Measurements from ENCODE around the gene PRKCH.

The PRKCH gene

GRCh38 chr14:61428261-61428660 is 106.9 kb downstream of the PRKCH start:
- Histone ChIP-seq H3K4me3 (ENCODE audit: low read length) (no peak overlapping the region), H3K36me3 (ENCODE audit: insufficient read depth, low read length) (no peaks in the 10 kb centered on the region), H3K9ac (ENCODE audit: low read depth, low read length) (no peak overlapping the region), H3K27me3 (ENCODE audit: insufficient read depth, low read length) (no peaks in the 10 kb centered on the region), H3K9me3 (ENCODE audit: insufficient read depth, low read depth, low read length) (no peaks in the 10 kb centered on the region), H3K4me1 (ENCODE audit: insufficient read depth, low read length) (peaks cover 13% of the 10 kb centered on the region), H3K27ac (ENCODE audit: low read depth, low read length) (no peak overlapping the region)
- 72% methylated on average over 2 of the region's 2 CpGs for WGBS

GRCh38 chr14:61429316-61429715 is 107.9 kb downstream of the PRKCH start:
- no peak overlapping the region for H3K9ac ChIP-seq (ENCODE audit: low read depth, low read length)
- H3K27ac ChIP-seq (ENCODE audit: low read depth, low read length), result no peak overlapping the region
- no peak overlapping the region for H3K4me3 ChIP-seq (ENCODE audit: low read length)
- 80% methylated on average over 1 of the region's 2 CpGs for WGBS
- H3K9me3 ChIP-seq (ENCODE audit: insufficient read depth, low read depth, low read length), result no peaks in the 10 kb centered on the region
- peaks cover 13% of the 10 kb centered on the region for H3K4me1 ChIP-seq (ENCODE audit: insufficient read depth, low read length)
- H3K36me3 ChIP-seq (ENCODE audit: insufficient read depth, low read length), result no peaks in the 10 kb centered on the region
- H3K27me3 ChIP-seq (ENCODE audit: insufficient read depth, low read length), result no peaks in the 10 kb centered on the region

GRCh38 chr14:61430066-61430757 is 108.8 kb downstream of the PRKCH start:
- WGBS, result 89% methylated on average over 2 of the region's 2 CpGs
- H3K27me3 ChIP-seq (ENCODE audit: insufficient read depth, low read length), result no peaks in the 10 kb centered on the region
- no peak overlapping the region for H3K4me3 ChIP-seq (ENCODE audit: low read length)
- no peak overlapping the region for H3K9ac ChIP-seq (ENCODE audit: low read depth, low read length)
- H3K27ac ChIP-seq (ENCODE audit: low read depth, low read length), result no peak overlapping the region
- peaks cover 13% of the 10 kb centered on the region for H3K4me1 ChIP-seq (ENCODE audit: insufficient read depth, low read length)
- no peaks in the 10 kb centered on the region for H3K36me3 ChIP-seq (ENCODE audit: insufficient read depth, low read length)
- H3K9me3 ChIP-seq (ENCODE audit: insufficient read depth, low read depth, low read length), result no peaks in the 10 kb centered on the region

GRCh38 chr14:61433169-61433568 is 111.8 kb downstream of the PRKCH start:
- peaks cover 14% of the 10 kb centered on the region for H3K4me1 ChIP-seq (ENCODE audit: insufficient read depth, low read length)
- WGBS, result 90% methylated on average over 1 of the region's 1 CpG
- no peak overlapping the region for H3K4me3 ChIP-seq (ENCODE audit: low read length)
- no peak overlapping the region for H3K9ac ChIP-seq (ENCODE audit: low read depth, low read length)
- H3K9me3 ChIP-seq (ENCODE audit: insufficient read depth, low read depth, low read length), result no peaks in the 10 kb centered on the region
- H3K27me3 ChIP-seq (ENCODE audit: insufficient read depth, low read length), result no peaks in the 10 kb centered on the region
- H3K27ac ChIP-seq (ENCODE audit: low read depth, low read length), result no peak overlapping the region
- no peaks in the 10 kb centered on the region for H3K36me3 ChIP-seq (ENCODE audit: insufficient read depth, low read length)

GRCh38 chr14:61433828-61434227 is 112.4 kb downstream of the PRKCH start:
- Histone ChIP-seq H3K9ac (ENCODE audit: low read depth, low read length) (no peak overlapping the region), H3K9me3 (ENCODE audit: insufficient read depth, low read depth, low read length) (no peaks in the 10 kb centered on the region), H3K36me3 (ENCODE audit: insufficient read depth, low read length) (no peaks in the 10 kb centered on the region), H3K4me1 (ENCODE audit: insufficient read depth, low read length) (peaks cover 14% of the 10 kb centered on the region), H3K27ac (ENCODE audit: low read depth, low read length) (no peak overlapping the region), H3K4me3 (ENCODE audit: low read length) (no peak overlapping the region), H3K27me3 (ENCODE audit: insufficient read depth, low read length) (no peaks in the 10 kb centered on the region)
- WGBS, result 86% methylated on average over 1 of the region's 1 CpG

GRCh38 chr14:61434311-61434710 is 112.9 kb downstream of the PRKCH start:
- H3K4me1 ChIP-seq (ENCODE audit: insufficient read depth, low read length), result peaks cover 14% of the 10 kb centered on the region
- no peaks in the 10 kb centered on the region for H3K27me3 ChIP-seq (ENCODE audit: insufficient read depth, low read length)
- H3K9ac ChIP-seq (ENCODE audit: low read depth, low read length), result no peak overlapping the region
- H3K9me3 ChIP-seq (ENCODE audit: insufficient read depth, low read depth, low read length), result no peaks in the 10 kb centered on the region
- no peak overlapping the region for H3K27ac ChIP-seq (ENCODE audit: low read depth, low read length)
- no peak overlapping the region for H3K4me3 ChIP-seq (ENCODE audit: low read length)
- 95% methylated on average over 3 of the region's 3 CpGs for WGBS
- H3K36me3 ChIP-seq (ENCODE audit: insufficient read depth, low read length), result no peaks in the 10 kb centered on the region

GRCh38 chr14:61435563-61436337 is 114.4 kb downstream of the PRKCH start:
- H3K4me3 ChIP-seq (ENCODE audit: low read length), result no peak overlapping the region
- no peaks in the 10 kb centered on the region for H3K9me3 ChIP-seq (ENCODE audit: insufficient read depth, low read depth, low read length)
- no peaks in the 10 kb centered on the region for H3K36me3 ChIP-seq (ENCODE audit: insufficient read depth, low read length)
- H3K4me1 ChIP-seq (ENCODE audit: insufficient read depth, low read length), result peaks cover 19% of the 10 kb centered on the region
- H3K27ac ChIP-seq (ENCODE audit: low read depth, low read length), result no peak overlapping the region
- H3K9ac ChIP-seq (ENCODE audit: low read depth, low read length), result no peak overlapping the region
- 94% methylated on average over 4 of the region's 4 CpGs for WGBS
- H3K27me3 ChIP-seq (ENCODE audit: insufficient read depth, low read length), result no peaks in the 10 kb centered on the region

- Histone ChIP-seq H3K4me3 (ENCODE audit: low read length) (no peak overlapping the region), H3K9me3 (ENCODE audit: insufficient read depth, low read depth, low read length) (no peaks in the 10 kb centered on the region), H3K27me3 (ENCODE audit: insufficient read depth, low read length) (no peaks in the 10 kb centered on the region), H3K36me3 (ENCODE audit: insufficient read depth, low read length) (no peaks in the 10 kb centered on the region), H3K9ac (ENCODE audit: low read depth, low read length) (no peak overlapping the region), H3K4me1 (ENCODE audit: insufficient read depth, low read length) (peaks cover 19% of the 10 kb centered on the region), H3K27ac (ENCODE audit: low read depth, low read length) (no peak overlapping the region)
- WGBS, result 91% methylated on average over 1 of the region's 3 CpGs
Measured at GRCh38 chr14:61437381-61437780, 116.0 kb downstream of the PRKCH start.

- H3K9ac ChIP-seq (ENCODE audit: low read depth, low read length), result no peak overlapping the region
- H3K4me3 ChIP-seq (ENCODE audit: low read length), result no peak overlapping the region
- no peaks in the 10 kb centered on the region for H3K9me3 ChIP-seq (ENCODE audit: insufficient read depth, low read depth, low read length)
- H3K36me3 ChIP-seq (ENCODE audit: insufficient read depth, low read length), result no peaks in the 10 kb centered on the region
- WGBS, result 87% methylated on average over 6 of the region's 6 CpGs
- peak overlapping the region; percentile 69; the same call in 1 of the 2 replicates for H3K27ac ChIP-seq (ENCODE audit: low read depth, low read length)
- peaks cover 19% of the 10 kb centered on the region for H3K4me1 ChIP-seq (ENCODE audit: insufficient read depth, low read length)
- H3K27me3 ChIP-seq (ENCODE audit: insufficient read depth, low read length), result no peaks in the 10 kb centered on the region
Measured at GRCh38 chr14:61438036-61438435, 116.7 kb downstream of the PRKCH start.

GRCh38 chr14:61438497-61438859 is 117.1 kb downstream of the PRKCH start:
- WGBS, result 79% methylated on average over 2 of the region's 2 CpGs
- no peak overlapping the region for H3K9ac ChIP-seq (ENCODE audit: low read depth, low read length)

GRCh38 chr14:61438860-61439765 is 117.7 kb downstream of the PRKCH start:
- no peaks in the 10 kb centered on the region for H3K27me3 ChIP-seq (ENCODE audit: insufficient read depth, low read length)
- H3K27ac ChIP-seq (ENCODE audit: low read depth, low read length), result peak overlapping the region; percentile 69
- H3K9me3 ChIP-seq (ENCODE audit: insufficient read depth, low read depth, low read length), result no peaks in the 10 kb centered on the region
- H3K4me1 ChIP-seq (ENCODE audit: insufficient read depth, low read length), result peaks cover 19% of the 10 kb centered on the region
- WGBS, result 37% methylated on average over 12 of the region's 12 CpGs
- H3K9ac ChIP-seq (ENCODE audit: low read depth, low read length), result no peak overlapping the region
- peak overlapping the region; percentile 15; the same call in 1 of the 2 replicates for H3K4me3 ChIP-seq (ENCODE audit: low read length)
- H3K36me3 ChIP-seq (ENCODE audit: insufficient read depth, low read length), result no peaks in the 10 kb centered on the region

More at GRCh38 chr14:61438497-61438859, 117.1 kb downstream of the PRKCH start:
- no peaks in the 10 kb centered on the region for H3K36me3 ChIP-seq (ENCODE audit: insufficient read depth, low read length)
- H3K27me3 ChIP-seq (ENCODE audit: insufficient read depth, low read length), result no peaks in the 10 kb centered on the region
- peaks cover 19% of the 10 kb centered on the region for H3K4me1 ChIP-seq (ENCODE audit: insufficient read depth, low read length)
- H3K4me3 ChIP-seq (ENCODE audit: low read length), result no peak overlapping the region
- H3K9me3 ChIP-seq (ENCODE audit: insufficient read depth, low read depth, low read length), result no peaks in the 10 kb centered on the region
- H3K27ac ChIP-seq (ENCODE audit: low read depth, low read length), result peak overlapping the region; percentile 69
